H9 (cell line): ENCODE results near the gene GAP43. TPM values are rescaled to one million over a fixed set of nuclear protein-coding genes. Genes with fewer than 3 reads are reported as not detected.

Experiments
- DNase-seq: peaks from one replicate; pipeline ENCODE4 v3.0.0-alpha.2; 2017
- H2AFZ ChIP-seq: one replicate; pipeline ENCODE4 v1.6.1; 2013; ENCODE audit warnings: mild to moderate bottlenecking, low read length, control low read depth, moderate library complexity
- H2AK5ac ChIP-seq: 2 replicates; pipeline ENCODE4 v1.6.1; 2013; ENCODE audit warnings: low read length, control low read depth, mixed read lengths; ENCODE audit not compliant: insufficient read length
- H2BK120ac ChIP-seq: one replicate; pipeline ENCODE4 v1.6.1; 2013; ENCODE audit warnings: low read depth, mild to moderate bottlenecking, low read length, control low read depth, inconsistent platforms; ENCODE audit not compliant: poor library complexity, severe bottlenecking
- H2BK12ac ChIP-seq: 2 replicates; pipeline ENCODE4 v1.6.1; 2013; ENCODE audit warnings: low read length, control low read depth, mixed read lengths, low read depth; ENCODE audit not compliant: insufficient read length
- H2BK15ac ChIP-seq: 2 replicates; pipeline ENCODE4 v1.6.1; 2013; ENCODE audit warnings: low read depth, low read length, control low read depth
- H2BK20ac ChIP-seq: one replicate; pipeline ENCODE4 v1.6.1; 2013; ENCODE audit warnings: low read depth, mild to moderate bottlenecking, low read length, control low read depth, inconsistent platforms; ENCODE audit not compliant: poor library complexity, severe bottlenecking
- H2BK5ac ChIP-seq: 2 replicates; pipeline ENCODE4 v1.6.1; 2013; ENCODE audit warnings: low read length, control low read depth, mixed read lengths; ENCODE audit not compliant: insufficient read length
- H3K14ac ChIP-seq: 2 replicates; pipeline ENCODE4 v1.6.1; 2013; ENCODE audit warnings: low read length, control low read depth; ENCODE audit not compliant: insufficient read depth
- H3K18ac ChIP-seq: 2 replicates; pipeline ENCODE4 v1.6.1; 2013; ENCODE audit warnings: low read depth, mild to moderate bottlenecking, mixed read lengths, low read length, control low read depth; ENCODE audit not compliant: insufficient read length
- H3K23ac ChIP-seq: 2 replicates; pipeline ENCODE4 v1.6.1; 2013; ENCODE audit warnings: low read length, control low read depth, mixed read lengths, low read depth; ENCODE audit not compliant: insufficient read length
- H3K23me2 ChIP-seq: 2 replicates; pipeline ENCODE4 v1.6.1; 2013; ENCODE audit warnings: low read depth, mild to moderate bottlenecking, mixed read lengths, low read length, control low read depth; ENCODE audit not compliant: insufficient read length, poor library complexity, severe bottlenecking
- H3K27ac ChIP-seq: 2 replicates; pipeline ENCODE4 v1.5.1; 2013; ENCODE audit warnings: low read length, control low read depth, mixed read lengths, low read depth; ENCODE audit not compliant: insufficient read length
- H3K27me3 ChIP-seq: 2 replicates; pipeline ENCODE4 v1.6.1; 2013; ENCODE audit warnings: low read length, control low read depth, inconsistent platforms; ENCODE audit not compliant: insufficient read depth
- H3K4ac ChIP-seq: 2 replicates; pipeline ENCODE4 v1.6.1; 2013; ENCODE audit warnings: low read depth, mild to moderate bottlenecking, control low read depth, inconsistent platforms, low read length, moderate library complexity
- H3K4me1 ChIP-seq: 2 replicates; pipeline ENCODE4 v1.6.1; 2013; ENCODE audit warnings: low read length, control low read depth, inconsistent platforms; ENCODE audit not compliant: insufficient read depth
- H3K4me2 ChIP-seq: 2 replicates; pipeline ENCODE4 v1.6.1; 2013; ENCODE audit warnings: low read length, control low read depth, mixed read lengths; ENCODE audit not compliant: insufficient read length, insufficient read depth
- H3K56ac ChIP-seq: 2 replicates; pipeline ENCODE4 v1.6.1; 2013; ENCODE audit warnings: low read depth, mild to moderate bottlenecking, mixed read lengths, low read length, control low read depth; ENCODE audit not compliant: insufficient read length
- H3K79me1 ChIP-seq: 2 replicates; pipeline ENCODE4 v1.6.1; 2013; ENCODE audit warnings: low read depth, mild to moderate bottlenecking, moderate library complexity, low read length, control low read depth, inconsistent platforms; ENCODE audit not compliant: insufficient read depth, poor library complexity, severe bottlenecking
- H3K79me2 ChIP-seq: 2 replicates; pipeline ENCODE4 v1.6.1; 2013; ENCODE audit warnings: low read length, control low read depth, inconsistent platforms; ENCODE audit not compliant: insufficient read depth
- H3K9ac ChIP-seq: 2 replicates; pipeline ENCODE4 v1.6.1; 2013; ENCODE audit warnings: low read length, control low read depth, mixed read lengths; ENCODE audit not compliant: insufficient read length; ENCODE audit errors: extremely low read depth
- H3K9me3 ChIP-seq: one replicate; pipeline ENCODE4 v1.6.1; 2013; ENCODE audit warnings: low read depth, low read length, inconsistent platforms; ENCODE audit not compliant: control insufficient read depth
- H3T11ph ChIP-seq: one replicate; pipeline ENCODE4 v1.6.1; 2013; ENCODE audit warnings: mild to moderate bottlenecking, low read length, control low read depth, inconsistent platforms
- H4K20me1 ChIP-seq: one replicate; pipeline ENCODE4 v1.6.1; 2013; ENCODE audit not compliant: control insufficient read depth, insufficient read length, insufficient read depth
- H4K5ac ChIP-seq: 2 replicates; pipeline ENCODE4 v1.6.1; 2013; ENCODE audit warnings: low read depth, mild to moderate bottlenecking, mixed read lengths, low read length, control low read depth; ENCODE audit not compliant: insufficient read length
- H4K8ac ChIP-seq: replicated peaks from 2 replicates; pipeline ENCODE4 v1.6.1; 2013; ENCODE audit warnings: low read length, control low read depth, mixed read lengths, low read depth; ENCODE audit not compliant: insufficient read length
- H4K91ac ChIP-seq: 2 replicates; pipeline ENCODE4 v1.6.1; 2013; ENCODE audit warnings: low read depth, mild to moderate bottlenecking, moderate library complexity, mixed read lengths, low read length, control low read depth; ENCODE audit not compliant: insufficient read length
- H3K27ac Mint-ChIP-seq, 3 experiments: 2 replicates in 2 of 3; 3 replicates in 1 of 3; pipeline ENCODE4 v1.8.0; 2020 to 2021; ENCODE audit warnings: mixed read lengths in 3 of 3, mild to moderate bottlenecking in 1 of 3, moderate library complexity in 1 of 3
- H3K27me3 Mint-ChIP-seq: 2 replicates; pipeline ENCODE4 v1.8.0; 2021; ENCODE audit warnings: low read depth, mild to moderate bottlenecking, moderate library complexity, mixed read lengths
- H3K36me3 Mint-ChIP-seq, 3 experiments: 2 replicates in 2 of 3; 3 replicates in 1 of 3; pipeline ENCODE4 v1.8.0; 2020 to 2021; ENCODE audit warnings: low read depth in 3 of 3, mixed read lengths in 3 of 3; ENCODE audit not compliant: insufficient read depth in 1 of 3
- H3K4me1 Mint-ChIP-seq, 2 experiments: 2 replicates each; pipeline ENCODE4 v1.8.0; 2020; ENCODE audit warnings: mixed read lengths in 2 of 2
- H3K4me3 Mint-ChIP-seq, 2 experiments: 2 replicates in 1 of 2; 3 replicates in 1 of 2; pipeline ENCODE4 v1.8.0; 2020 to 2021; ENCODE audit warnings: mild to moderate bottlenecking in 2 of 2, mixed read lengths in 2 of 2, moderate library complexity in 1 of 2
- H3K9me3 Mint-ChIP-seq, 2 experiments: 2 replicates in 1 of 2; 3 replicates in 1 of 2; pipeline ENCODE4 v1.8.0; 2020; ENCODE audit warnings: mild to moderate bottlenecking in 2 of 2, mixed read lengths in 2 of 2, moderate library complexity in 1 of 2
- WGBS: extraction: QIAGEN DNeasy Blood & Tissue Kit; methylation state at CpG from one replicate; pipeline ENCODE4 v1.1.7; 2013; ENCODE audit warnings: missing lambda C conversion rate, low lambda C conversion rate, mixed read lengths; ENCODE audit not compliant: insufficient read length; ENCODE audit errors: extremely low coverage; 5-methylcytosine and 5-hydroxymethylcytosine counted together
- total RNA-seq: library from RNA; stranded (reverse); gene quantifications from 2 replicates; pipeline ENCODE4 v1.2.1, GENCODE V29; 2021
- TF ChIP-seq, protein P1 (sequence below): fragments of 200-600 bp; sonication (generic); conservative IDR thresholded peaks from 3 replicates; pipeline ENCODE4 v1.8.0; 2021; ENCODE audit warnings: antibody characterized with exemption, mild to moderate bottlenecking

Gene GAP43
- total RNA-seq, 1 experiment from 2014 or later, result 12.8 TPM

DNA sequence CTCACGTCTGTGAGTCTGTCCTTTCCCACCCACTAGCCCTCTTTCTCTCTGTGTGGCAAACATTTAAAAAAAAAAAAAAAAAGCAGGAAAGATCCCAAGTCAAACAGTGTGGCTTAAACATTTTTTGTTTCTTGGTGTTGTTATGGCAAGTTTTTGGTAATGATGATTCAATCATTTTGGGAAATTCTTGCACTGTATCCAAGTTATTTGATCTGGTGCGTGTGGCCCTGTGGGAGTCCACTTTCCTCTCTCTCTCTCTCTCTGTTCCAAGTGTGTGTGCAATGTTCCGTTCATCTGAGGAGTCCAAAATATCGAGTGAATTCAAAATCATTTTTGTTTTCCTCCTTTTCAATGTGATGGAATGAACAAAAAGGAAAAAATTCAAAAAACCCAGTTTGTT, 97.7 kb downstream of the GAP43 start:
- Mint-ChIP-seq H3K9me3 (no peaks in the 10 kb centered on the region), H3K4me1 (peaks cover 8 to 10% of the 10 kb centered on the region in 2 experiments), H3K4me3 (no peak overlapping the region), H3K36me3 (no peaks in the 10 kb centered on the region), H3K27me3 (no peaks in the 10 kb centered on the region), H3K27ac (no peak overlapping the region)
- no peaks in the 10 kb centered on the region for H3K79me1 ChIP-seq
- H4K5ac ChIP-seq, result no peak overlapping the region
- no peak overlapping the region for H4K8ac ChIP-seq
- H2BK15ac ChIP-seq, result no peak overlapping the region
- no peak overlapping the region for H3K4ac ChIP-seq
- H4K20me1 ChIP-seq, result no peaks in the 10 kb centered on the region
- no peak overlapping the region for H2AFZ ChIP-seq
- H2AK5ac ChIP-seq, result no peak overlapping the region
- no CpG with 5 or more reads among the region's 4 CpGs for WGBS
- no peak overlapping the region for H2BK20ac ChIP-seq
- no peak overlapping the region for H4K91ac ChIP-seq
- no peak overlapping the region for H3K27ac ChIP-seq
- H3K9me3 ChIP-seq, result no peaks in the 10 kb centered on the region
- H3K18ac ChIP-seq, result no peak overlapping the region
- no peaks in the 10 kb centered on the region for H3K79me2 ChIP-seq
- H3K23ac ChIP-seq, result no peak overlapping the region
- H2BK120ac ChIP-seq, result no peak overlapping the region
- H3K23me2 ChIP-seq, result no peaks in the 10 kb centered on the region
- H3K4me1 ChIP-seq, result peaks cover 5% of the 10 kb centered on the region; the same call in 1 of the 2 replicates
- H3K56ac ChIP-seq, result no peak overlapping the region
- no peak overlapping the region for H2BK12ac ChIP-seq
- no peak overlapping the region for H3T11ph ChIP-seq
- H2BK5ac ChIP-seq, result no peak overlapping the region
- H3K27me3 ChIP-seq, result no peaks in the 10 kb centered on the region
- H3K9ac ChIP-seq, result no peak overlapping the region
- TF ChIP-seq, protein P1, sequence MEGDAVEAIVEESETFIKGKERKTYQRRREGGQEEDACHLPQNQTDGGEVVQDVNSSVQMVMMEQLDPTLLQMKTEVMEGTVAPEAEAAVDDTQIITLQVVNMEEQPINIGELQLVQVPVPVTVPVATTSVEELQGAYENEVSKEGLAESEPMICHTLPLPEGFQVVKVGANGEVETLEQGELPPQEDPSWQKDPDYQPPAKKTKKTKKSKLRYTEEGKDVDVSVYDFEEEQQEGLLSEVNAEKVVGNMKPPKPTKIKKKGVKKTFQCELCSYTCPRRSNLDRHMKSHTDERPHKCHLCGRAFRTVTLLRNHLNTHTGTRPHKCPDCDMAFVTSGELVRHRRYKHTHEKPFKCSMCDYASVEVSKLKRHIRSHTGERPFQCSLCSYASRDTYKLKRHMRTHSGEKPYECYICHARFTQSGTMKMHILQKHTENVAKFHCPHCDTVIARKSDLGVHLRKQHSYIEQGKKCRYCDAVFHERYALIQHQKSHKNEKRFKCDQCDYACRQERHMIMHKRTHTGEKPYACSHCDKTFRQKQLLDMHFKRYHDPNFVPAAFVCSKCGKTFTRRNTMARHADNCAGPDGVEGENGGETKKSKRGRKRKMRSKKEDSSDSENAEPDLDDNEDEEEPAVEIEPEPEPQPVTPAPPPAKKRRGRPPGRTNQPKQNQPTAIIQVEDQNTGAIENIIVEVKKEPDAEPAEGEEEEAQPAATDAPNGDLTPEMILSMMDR, result no peak
- no peak overlapping the region for H3K4me2 ChIP-seq
- no peak for DNase-seq
- H3K14ac ChIP-seq, result no peak overlapping the region; the same call in 1 of the 2 replicates
